HCT116 (cell line): ENCODE results near the gene MED12. TPM values are rescaled to one million over a fixed set of nuclear protein-coding genes. Genes with fewer than 3 reads are reported as not detected.
A peak's percentile ranks its signal among the peaks of the same experiment; 100 is the strongest.

Source experiments
- ATAC-seq: fragments of 200-7000 bp; cut with Tn5 transposase; 2 replicates; pipeline ENCODE4 v1.9.1; 2020; ENCODE audit warnings: mild to moderate bottlenecking, moderate library complexity
- BruUV-seq: library from RNA; stranded (reverse); fragments of 400-500 nt; replicated peaks from 2 replicates; lab custom pipeline; 2021; lab: Mats Ljungman, UMichigan
- CTCF ChIA-PET: fragments of 300-600 bp; sonication (Branson Sonifier 250); formaldehyde crosslinking; loops from one replicate; lab custom pipeline; 2021; ENCODE audit warnings: antibody characterized with exemption; lab: Charles Lee
- POLR2A ChIA-PET: fragments of 300-600, 350-600 bp; sonication (Branson Sonifier 250); formaldehyde crosslinking; loops from one replicate; lab custom pipeline; 2021; ENCODE audit warnings: antibody characterized with exemption; lab: Charles Lee
- RAD21 ChIA-PET, 2 experiments: fragments of 300-600 bp; sonication (Branson Sonifier 250); formaldehyde crosslinking; loops; one replicate each; lab custom pipeline; 2023; ENCODE audit warnings: low total read pairs in 2 of 2; ENCODE audit not compliant: uncharacterized antibody in 2 of 2, unreplicated experiment in 2 of 2, low non-redundant PET in 1 of 2; lab: Charles Lee
- DNase-seq: peaks from one replicate; pipeline ENCODE4 v3.0.0-alpha.2; 2010; ENCODE audit warnings: low read depth, low spot score
- H2AFZ ChIP-seq: fragments of 200-600 bp; shearing (Covaris generic), sonication (generic); 2 replicates; pipeline ENCODE4 v1.6.1; 2017; ENCODE audit warnings: low read depth, mixed run types, mixed read lengths, antibody characterized with exemption, low read length; ENCODE audit not compliant: poor library complexity, severe bottlenecking
- H3K27ac ChIP-seq: 2 replicates; pipeline ENCODE4 v1.5.1; 2012; ENCODE audit warnings: low read depth, low read length
- H3K27me3 ChIP-seq: fragments of 200-600 bp; sonication (generic); 2 replicates; pipeline ENCODE4 v1.6.1; 2016; ENCODE audit warnings: mixed run types, low read length, mixed read lengths; ENCODE audit not compliant: insufficient read depth
- H3K36me3 ChIP-seq, 2 experiments: fragments of 200-500 bp in 1 of 2; fragments of 200-600 bp in 1 of 2; sonication (Bioruptor generic) in 1 of 2; sonication (generic) in 1 of 2; 2 replicates each; pipeline versions ENCODE4 v1.5.1 to v1.6.1; 2014 to 2016; ENCODE audit warnings: low read length in 2 of 2, inconsistent platforms in 1 of 2, mixed read lengths in 1 of 2, mixed run types in 1 of 2; ENCODE audit not compliant: insufficient read depth in 2 of 2, control insufficient read depth in 1 of 2
- H3K4me1 ChIP-seq, 2 experiments: fragments of 200-600 bp in 1 of 2; sonication (generic) in 1 of 2; 2 replicates each; pipeline versions ENCODE4 v1.5.1 to v1.6.1; 2012 to 2017; ENCODE audit warnings: low read length in 2 of 2, inconsistent platforms in 1 of 2, mild to moderate bottlenecking in 1 of 2, mixed read lengths in 1 of 2, mixed run types in 1 of 2, moderate library complexity in 1 of 2; ENCODE audit not compliant: insufficient read depth in 2 of 2, control insufficient read depth in 1 of 2
- H3K4me2 ChIP-seq: fragments of 200-600 bp; sonication (generic); 2 replicates; pipeline ENCODE4 v1.6.1; 2017; ENCODE audit warnings: mixed run types, low read length, mixed read lengths
- H3K4me3 ChIP-seq, 2 experiments: fragments of 200-600 bp in 1 of 2; sonication (generic) in 1 of 2; replicated peaks in 1 of 2; 2 replicates each; pipeline ENCODE4 v1.5.1; 2011 to 2016; ENCODE audit warnings: low read length in 2 of 2, control low read depth in 1 of 2, low read depth in 1 of 2, mild to moderate bottlenecking in 1 of 2, mixed read lengths in 1 of 2, mixed run types in 1 of 2
- H3K79me2 ChIP-seq: fragments of 200-600 bp; sonication (generic); 2 replicates; pipeline ENCODE4 v1.6.1; 2017; ENCODE audit warnings: mild to moderate bottlenecking, mixed run types, low read length, moderate library complexity, mixed read lengths; ENCODE audit not compliant: insufficient read depth
- H3K9ac ChIP-seq: fragments of 200-600 bp; sonication (generic); 2 replicates; pipeline ENCODE4 v1.6.1; 2016; ENCODE audit warnings: low read length, mixed read lengths
- H3K9me2 ChIP-seq: fragments of 200-600 bp; sonication (generic), shearing (Covaris generic); 2 replicates; pipeline ENCODE4 v1.6.1; 2017; ENCODE audit warnings: mixed run types, mild to moderate bottlenecking, moderate library complexity; ENCODE audit not compliant: insufficient read depth
- H3K9me3 ChIP-seq, 2 experiments: fragments of 200-500 bp in 1 of 2; fragments of 200-600 bp in 1 of 2; sonication (Bioruptor generic) in 1 of 2; sonication (generic) in 1 of 2; 2 replicates each; pipeline ENCODE4 v1.6.1; 2014 to 2017; ENCODE audit warnings: low read length in 2 of 2, mixed read lengths in 2 of 2, inconsistent platforms in 1 of 2, low read depth in 1 of 2, mild to moderate bottlenecking in 1 of 2, mixed run types in 1 of 2, moderate library complexity in 1 of 2; ENCODE audit not compliant: control insufficient read depth in 1 of 2, insufficient read depth in 1 of 2
- H4K20me1 ChIP-seq: fragments of 200-600 bp; sonication (generic), shearing (Covaris generic); 2 replicates; pipeline ENCODE4 v1.6.1; 2017; ENCODE audit warnings: mixed run types, mild to moderate bottlenecking, moderate library complexity; ENCODE audit not compliant: insufficient read depth
- CBX3 ChIP-seq: IDR thresholded peaks from 2 replicates; pipeline ENCODE4 v1.6.1; 2012; ENCODE audit warnings: low read depth
- CEBPB ChIP-seq: IDR thresholded peaks from 2 replicates; pipeline ENCODE4 v1.6.1; 2012; ENCODE audit warnings: low read depth
- RAD21 ChIP-seq: IDR thresholded peaks from 2 replicates; pipeline ENCODE4 v1.6.1; 2012; ENCODE audit warnings: low read depth, mild to moderate bottlenecking
- YY1 ChIP-seq: IDR thresholded peaks from 2 replicates; pipeline ENCODE4 v1.6.1; 2011; ENCODE audit warnings: low read length, low read depth, moderate library complexity, mild to moderate bottlenecking; ENCODE audit not compliant: insufficient replicate concordance; ENCODE audit errors: extremely low read depth
- ZFX ChIP-seq: fragments of 450-650 bp; IDR thresholded peaks from 2 replicates; pipeline ENCODE4 v1.6.1; 2017
- intact Hi-C: fragments of 100-400 bp; cut with micrococcal nuclease; formaldehyde crosslinking; loops from 2 replicates; pipeline ENCODE4 v1.10.0; 2022
- total RNA-seq: library from RNA; stranded (reverse); gene quantifications from one replicate; pipeline ENCODE4 v1.2.1, GENCODE V29; 2021; ENCODE audit not compliant: unreplicated experiment
- TF ChIP-seq, protein P1 (sequence below), 3 experiments: fragments of 200-600 bp in 1 of 3; sonication (generic) in 1 of 3; IDR thresholded peaks in 2 of 3; conservative IDR thresholded peaks in 1 of 3; 2 replicates each; pipeline ENCODE4 v1.5.1; 2012 to 2017; ENCODE audit warnings: low read depth in 2 of 3, low read length in 2 of 3, antibody characterized with exemption in 1 of 3, borderline replicate concordance in 1 of 3, control low read depth in 1 of 3, mild to moderate bottlenecking in 1 of 3, mixed read lengths in 1 of 3, mixed run types in 1 of 3, moderate library complexity in 1 of 3; ENCODE audit not compliant: insufficient read depth in 1 of 3
- TF ChIP-seq, protein P2 (sequence below): IDR thresholded peaks from 2 replicates; pipeline ENCODE4 v1.6.1; 2012
- TF ChIP-seq, protein P3 (sequence below): IDR thresholded peaks from 2 replicates; pipeline ENCODE4 v1.6.1; 2012; ENCODE audit warnings: low read depth

Gene MED12
- total RNA-seq, 1 experiment from 2014 or later = 32.8 TPM

DNA sequence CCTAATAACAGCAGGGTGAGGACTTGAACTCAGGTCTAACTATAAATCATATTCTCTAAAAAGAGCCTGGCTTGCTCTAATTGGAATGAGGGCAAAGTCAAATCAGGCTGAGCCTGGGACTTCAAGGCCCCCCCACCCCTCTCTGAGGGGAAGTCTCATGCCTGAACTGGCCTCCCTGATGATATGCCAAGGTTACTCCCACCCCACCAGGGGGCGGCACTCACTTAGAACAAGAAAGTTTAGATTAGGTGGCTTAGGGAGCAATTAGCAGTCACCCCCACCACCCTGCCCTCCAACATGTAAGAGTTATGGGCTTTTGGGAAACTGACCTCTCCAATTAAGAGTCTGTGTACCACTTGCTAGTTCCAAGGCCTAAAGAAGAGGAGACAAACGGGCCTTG is 20.1 kb upstream of the MED12 start:
- no TSS peak for BruUV-seq
- H3K4me1 ChIP-seq = peaks cover 0 to 14% of the 10 kb centered on the region in 2 experiments; a peak in 2 of 4 replicates
- H3K27ac ChIP-seq = no peak overlapping the region
- DNase-seq = peak; percentile 15
- no peaks in the 10 kb centered on the region for H3K36me3 ChIP-seq
- no peak overlapping the region for H3K4me3 ChIP-seq
- H2AFZ ChIP-seq = no peak overlapping the region
- H4K20me1 ChIP-seq = no peaks in the 10 kb centered on the region
- no peaks in the 10 kb centered on the region for H3K9me2 ChIP-seq
- H3K4me2 ChIP-seq = no peak overlapping the region
- intact Hi-C loops = loop anchor here (5.0 kb wide), 1 partner anchor 79 kb away; no protein-coding TSS in a partner anchor
- TF ChIP-seq, protein P1, sequence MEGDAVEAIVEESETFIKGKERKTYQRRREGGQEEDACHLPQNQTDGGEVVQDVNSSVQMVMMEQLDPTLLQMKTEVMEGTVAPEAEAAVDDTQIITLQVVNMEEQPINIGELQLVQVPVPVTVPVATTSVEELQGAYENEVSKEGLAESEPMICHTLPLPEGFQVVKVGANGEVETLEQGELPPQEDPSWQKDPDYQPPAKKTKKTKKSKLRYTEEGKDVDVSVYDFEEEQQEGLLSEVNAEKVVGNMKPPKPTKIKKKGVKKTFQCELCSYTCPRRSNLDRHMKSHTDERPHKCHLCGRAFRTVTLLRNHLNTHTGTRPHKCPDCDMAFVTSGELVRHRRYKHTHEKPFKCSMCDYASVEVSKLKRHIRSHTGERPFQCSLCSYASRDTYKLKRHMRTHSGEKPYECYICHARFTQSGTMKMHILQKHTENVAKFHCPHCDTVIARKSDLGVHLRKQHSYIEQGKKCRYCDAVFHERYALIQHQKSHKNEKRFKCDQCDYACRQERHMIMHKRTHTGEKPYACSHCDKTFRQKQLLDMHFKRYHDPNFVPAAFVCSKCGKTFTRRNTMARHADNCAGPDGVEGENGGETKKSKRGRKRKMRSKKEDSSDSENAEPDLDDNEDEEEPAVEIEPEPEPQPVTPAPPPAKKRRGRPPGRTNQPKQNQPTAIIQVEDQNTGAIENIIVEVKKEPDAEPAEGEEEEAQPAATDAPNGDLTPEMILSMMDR (IDR thresholded peaks at IDR 0.05 in 2 of 3, conservative IDR thresholded peaks at IDR 0.05 in 1 of 3; ENCODE audit: borderline replicate concordance in 1 of 3, insufficient read depth in 1 of 3, low read depth in 2 of 3, low read length in 2 of 3) = peak; percentile 15 to 53 (median 49); a peak in 4 of 6 replicates
- TF ChIP-seq, protein P2, sequence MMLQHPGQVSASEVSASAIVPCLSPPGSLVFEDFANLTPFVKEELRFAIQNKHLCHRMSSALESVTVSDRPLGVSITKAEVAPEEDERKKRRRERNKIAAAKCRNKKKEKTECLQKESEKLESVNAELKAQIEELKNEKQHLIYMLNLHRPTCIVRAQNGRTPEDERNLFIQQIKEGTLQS = no peak
- TF ChIP-seq, protein P3, sequence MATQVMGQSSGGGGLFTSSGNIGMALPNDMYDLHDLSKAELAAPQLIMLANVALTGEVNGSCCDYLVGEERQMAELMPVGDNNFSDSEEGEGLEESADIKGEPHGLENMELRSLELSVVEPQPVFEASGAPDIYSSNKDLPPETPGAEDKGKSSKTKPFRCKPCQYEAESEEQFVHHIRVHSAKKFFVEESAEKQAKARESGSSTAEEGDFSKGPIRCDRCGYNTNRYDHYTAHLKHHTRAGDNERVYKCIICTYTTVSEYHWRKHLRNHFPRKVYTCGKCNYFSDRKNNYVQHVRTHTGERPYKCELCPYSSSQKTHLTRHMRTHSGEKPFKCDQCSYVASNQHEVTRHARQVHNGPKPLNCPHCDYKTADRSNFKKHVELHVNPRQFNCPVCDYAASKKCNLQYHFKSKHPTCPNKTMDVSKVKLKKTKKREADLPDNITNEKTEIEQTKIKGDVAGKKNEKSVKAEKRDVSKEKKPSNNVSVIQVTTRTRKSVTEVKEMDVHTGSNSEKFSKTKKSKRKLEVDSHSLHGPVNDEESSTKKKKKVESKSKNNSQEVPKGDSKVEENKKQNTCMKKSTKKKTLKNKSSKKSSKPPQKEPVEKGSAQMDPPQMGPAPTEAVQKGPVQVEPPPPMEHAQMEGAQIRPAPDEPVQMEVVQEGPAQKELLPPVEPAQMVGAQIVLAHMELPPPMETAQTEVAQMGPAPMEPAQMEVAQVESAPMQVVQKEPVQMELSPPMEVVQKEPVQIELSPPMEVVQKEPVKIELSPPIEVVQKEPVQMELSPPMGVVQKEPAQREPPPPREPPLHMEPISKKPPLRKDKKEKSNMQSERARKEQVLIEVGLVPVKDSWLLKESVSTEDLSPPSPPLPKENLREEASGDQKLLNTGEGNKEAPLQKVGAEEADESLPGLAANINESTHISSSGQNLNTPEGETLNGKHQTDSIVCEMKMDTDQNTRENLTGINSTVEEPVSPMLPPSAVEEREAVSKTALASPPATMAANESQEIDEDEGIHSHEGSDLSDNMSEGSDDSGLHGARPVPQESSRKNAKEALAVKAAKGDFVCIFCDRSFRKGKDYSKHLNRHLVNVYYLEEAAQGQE = no peak
- TF ChIP-seq YY1 = no peak
- peak; percentile 49 for TF ChIP-seq RAD21
- TF ChIP-seq CEBPB = no peak
- no peak for TF ChIP-seq ZFX
- TF ChIP-seq CBX3 = no peak
- TF ChIP-seq, all 23 proteins: peak for 2
- no peaks in the 10 kb centered on the region for H3K27me3 ChIP-seq
- ChIA-PET CTCF (interaction anchor here (0.5 kb wide), 1 partner anchor 156 kb away, joined by 3 read pairs; the partner anchor contains the start of gene ZMYM3), RAD21 (no interaction called here), POLR2A (no interaction called here)
- H3K9me3 ChIP-seq = no peaks in the 10 kb centered on the region
- H3K79me2 ChIP-seq = no peaks in the 10 kb centered on the region
- peak; percentile 24; the same call in 1 of the 2 replicates for ATAC-seq
- H3K9ac ChIP-seq = no peak overlapping the region
